Measurements from ENCODE around the gene MAML3. TPM values are rescaled to one million over a fixed set of nuclear protein-coding genes. Genes with fewer than 3 reads are reported as not detected.

MAML3 gene
- total and polyA plus RNA-seq, 2 experiments from 2014 or later = 1.7 to 6.5 TPM

- ATAC-seq (peak; percentile 98), DNase-seq (ENCODE audit: low spot score) (peak; percentile 44)
- Mint-ChIP-seq H3K27ac (no peak overlapping the region), H3K4me3 (no peak overlapping the region), H3K36me3 (ENCODE audit: low read depth) (no peaks in the 10 kb centered on the region), H3K4me1 (peaks cover 26% of the 10 kb centered on the region), H3K27me3 (ENCODE audit: insufficient read depth, low read depth, poor library complexity) (no peaks in the 10 kb centered on the region), H3K9me3 (no peaks in the 10 kb centered on the region)
- Histone ChIP-seq H3K9me2 (ENCODE audit: insufficient read depth) (no peaks in the 10 kb centered on the region), H4K20me1 (replicated peaks; ENCODE audit: insufficient read depth) (no peaks in the 10 kb centered on the region), H3K4me2 (no peak overlapping the region), H3K4me3 (no peak overlapping the region), H3K36me3 (ENCODE audit: insufficient read depth) (no peaks in the 10 kb centered on the region), H3K4me1 (ENCODE audit: insufficient read depth) (peaks cover 16% of the 10 kb centered on the region; the same call in 1 of the 2 replicates), H3K79me2 (replicated peaks; ENCODE audit: insufficient read depth) (no peaks in the 10 kb centered on the region), H3F3A (replicated peaks; ENCODE audit: low read depth) (no peaks in the 10 kb centered on the region), H3K27me3 (ENCODE audit: insufficient read depth) (no peaks in the 10 kb centered on the region), H3K27ac (ENCODE audit: low read depth) (no peak overlapping the region), H2AFZ (no peak overlapping the region)
- TF ChIP-seq ZNF462 (CRISPR knock-in tag; IDR thresholded peaks at IDR 0.05) (no peak), ETS1 (IDR thresholded peaks at IDR 0.05) (no peak), POLR2AphosphoS5 (IDR thresholded peaks at IDR 0.05; ENCODE audit: low read depth) (no peak), CTCF (conservative IDR thresholded peaks at IDR 0.05; ENCODE audit: low read depth in 2 of 2) (no peak; a peak in 1 of 4 replicates), EZH2phosphoT487 (IDR thresholded peaks at IDR 0.05; ENCODE audit: unreplicated experiment) (no peak), NANOG (IDR thresholded peaks at IDR 0.05; ENCODE audit: borderline replicate concordance) (no peak), STAT1 (IDR thresholded peaks at IDR 0.05; ENCODE audit: unreplicated experiment) (no peak), REST (IDR thresholded peaks at IDR 0.05; ENCODE audit: unreplicated experiment) (no peak), EZH2 (IDR thresholded peaks at IDR 0.05; ENCODE audit: low read depth, unreplicated experiment) (no peak), ZNF114 (CRISPR knock-in tag; IDR thresholded peaks at IDR 0.05) (no peak), CREB1 (CRISPR knock-in tag; IDR thresholded peaks at IDR 0.05; ENCODE audit: low read depth) (no peak), ZNF331 (CRISPR knock-in tag; IDR thresholded peaks at IDR 0.05; ENCODE audit: low read depth) (no peak), JUNB (IDR thresholded peaks at IDR 0.05; ENCODE audit: unreplicated experiment) (no peak)
These were observed 379.1 kb downstream of the MAML3 start for GRCh38 chr4:139774759-139775487.
